GM13976 (cell line): Measurements from ENCODE around the gene C1QC.

Source experiments
- DNase-seq: peaks from one replicate; pipeline ENCODE4 v3.0.0; 2012; ENCODE audit warnings: low spot score
- CTCF ChIP-seq: IDR thresholded peaks from 2 replicates; pipeline ENCODE4 v1.5.1; 2012; ENCODE audit warnings: borderline replicate concordance, mild to moderate bottlenecking; ENCODE audit not compliant: insufficient read depth; ENCODE audit errors: extremely low read depth, missing control alignments, control extremely low read depth
- in situ Hi-C: fragments of 300-500 bp; cut with MboI; formaldehyde crosslinking; loops from one replicate; pipeline ENCODE4 v1.12.0; 2022; ENCODE audit warnings: low sequenced_read_pairs, mixed read lengths, inconsistent platforms; ENCODE audit not compliant: unreplicated experiment

Gene C1QC

GRCh38 chr1:22600071-22600816 is 43.2 kb upstream of the C1QC start:
- in situ Hi-C loops = no loop called here
- no peak for TF ChIP-seq CTCF
- no peak for DNase-seq

- TF ChIP-seq CTCF = no peak
Measured at GRCh38 chr1:22600817-22601605, 42.4 kb upstream of the C1QC start.

GRCh38 chr1:22601610-22602009 is 41.8 kb upstream of the C1QC start:
- no peak for TF ChIP-seq CTCF
- in situ Hi-C loops = no loop called here
- DNase-seq = no peak

More at GRCh38 chr1:22600817-22601605, 42.4 kb upstream of the C1QC start:
- in situ Hi-C loops = no loop called here
- no peak for DNase-seq

GRCh38 chr1:22602060-22602740 is 41.2 kb upstream of the C1QC start:
- TF ChIP-seq CTCF = no peak
- in situ Hi-C loops = no loop called here
- no peak for DNase-seq

GRCh38 chr1:22606161-22606560 is 37.3 kb upstream of the C1QC start:
- TF ChIP-seq CTCF = no peak
- no peak for DNase-seq
- in situ Hi-C loops = no loop called here

GRCh38 chr1:22607154-22607553 is 36.3 kb upstream of the C1QC start:
- no peak for TF ChIP-seq CTCF
- in situ Hi-C loops = no loop called here
- DNase-seq = no peak
